HEK293T (cell line): ENCODE measurements around the gene IFT80.

Source experiments
- ARNT ChIP-seq: fragments of 450-650 bp; IDR thresholded peaks from 2 replicates; pipeline ENCODE4 v1.6.1; 2017; ENCODE audit warnings: mild to moderate bottlenecking
- BHLHE40 ChIP-seq: fragments of 450-650 bp; IDR thresholded peaks from 2 replicates; pipeline ENCODE4 v1.6.1; 2016; ENCODE audit warnings: mild to moderate bottlenecking, moderate library complexity, borderline replicate concordance
- ELF4 ChIP-seq: fragments of 450-650 bp; IDR thresholded peaks from 2 replicates; pipeline ENCODE4 v1.6.1; 2017; ENCODE audit warnings: antibody characterized with exemption
- FOXA1 ChIP-seq: fragments of 450-650 bp; IDR thresholded peaks from 2 replicates; pipeline ENCODE4 v1.6.1; 2016; ENCODE audit warnings: mild to moderate bottlenecking
- FOXM1 ChIP-seq: fragments of 450-650 bp; IDR thresholded peaks from 2 replicates; pipeline ENCODE4 v1.6.1; 2017; ENCODE audit warnings: mild to moderate bottlenecking, borderline replicate concordance
- HDGF ChIP-seq: fragments of 450-650 bp; IDR thresholded peaks from 2 replicates; pipeline ENCODE4 v1.6.1; 2017; ENCODE audit warnings: antibody characterized with exemption, borderline replicate concordance
- LEF1 ChIP-seq: fragments of 450-650 bp; IDR thresholded peaks from 2 replicates; pipeline ENCODE4 v1.6.1; 2017; ENCODE audit warnings: mild to moderate bottlenecking, borderline replicate concordance
- SP1 ChIP-seq: fragments of 450-650 bp; IDR thresholded peaks from 2 replicates; pipeline ENCODE4 v1.6.1; 2017
- SUZ12 ChIP-seq: fragments of 450-650 bp; IDR thresholded peaks from 2 replicates; pipeline ENCODE4 v1.6.1; 2016; ENCODE audit warnings: mild to moderate bottlenecking

DNA sequence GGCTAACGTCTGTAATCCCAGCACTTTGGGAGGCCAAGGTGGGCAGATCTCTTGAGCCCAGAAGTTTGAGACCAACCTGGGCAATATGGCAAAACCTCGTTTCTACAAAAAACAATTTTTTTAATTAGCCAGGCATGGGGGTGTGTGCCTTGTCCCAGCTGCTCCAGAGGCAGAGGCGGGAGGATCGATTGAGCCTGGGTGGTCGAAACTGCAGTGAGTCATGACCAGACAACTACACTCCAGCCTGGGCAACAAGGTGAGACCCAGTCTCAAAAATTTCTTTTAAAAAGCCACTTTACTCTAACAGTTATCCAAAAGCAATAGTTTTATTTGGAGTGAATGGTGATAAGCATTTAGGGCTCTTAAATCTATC is 38.0 kb upstream of the IFT80 start:
- TF ChIP-seq BHLHE40 (no peak), FOXM1 (no peak), SUZ12 (no peak), LEF1 (no peak), SP1 (no peak), ARNT (no peak), FOXA1 (no peak), HDGF (no peak), ELF4 (no peak)
